GM12878 (cell line): Measurements from ENCODE around the gene OR7A5. TPM values are rescaled to one million over a fixed set of nuclear protein-coding genes. Genes with fewer than 3 reads are reported as not detected.

ENCODE experiments used
- ATAC-seq: fragments of 200-7000 bp; cut with Tn5 transposase; 3 replicates; pipeline ENCODE4 v1.9.1; 2020; ENCODE audit warnings: mild to moderate bottlenecking, moderate library complexity
- BruUV-seq: library from RNA; stranded (reverse); fragments of 400-500 nt; replicated peaks from 2 replicates; lab custom pipeline; 2021; lab: Mats Ljungman, UMichigan
- CTCF ChIA-PET: fragments of 300-600 bp; sonication (Branson Sonifier 250); formaldehyde crosslinking; extraction: SDS; loops from one replicate; lab custom pipeline; 2021; ENCODE audit warnings: inconsistent platforms; lab: Yijun Ruan, JAX
- POLR2A ChIA-PET: fragments of 350-600 bp; formaldehyde crosslinking; extraction: SDS; loops from one replicate; lab custom pipeline; 2021; ENCODE audit warnings: inconsistent platforms; lab: Charles Lee
- RAD21 ChIA-PET: fragments of 300-600 bp; sonication (Branson Sonifier 250); formaldehyde crosslinking; loops from one replicate; lab custom pipeline; 2023; ENCODE audit warnings: antibody characterized with exemption; ENCODE audit not compliant: unreplicated experiment; lab: Charles Lee
- SMC1A ChIA-PET: fragments of 300-600 bp; sonication (Branson Sonifier 250); formaldehyde crosslinking; loops from one replicate; lab custom pipeline; 2023; ENCODE audit not compliant: unreplicated experiment, uncharacterized antibody; lab: Charles Lee
- DNase-seq: peaks from one replicate; pipeline ENCODE4 v3.0.0-alpha.2; 2011; ENCODE audit warnings: low read depth, low spot score
- FAIRE-seq: peaks from 3 replicates; lab custom pipeline; 2011; peaks lifted over from hg19 to GRCh38; lab: Jason Lieb, UNC
- H2AFZ ChIP-seq: 2 replicates; pipeline ENCODE4 v1.6.0; 2011; ENCODE audit warnings: low read depth, low read length, control low read depth; ENCODE audit not compliant: control insufficient read depth
- H3K27ac ChIP-seq: 2 replicates; pipeline ENCODE4 v1.5.1; 2011; ENCODE audit warnings: control low read depth; ENCODE audit not compliant: control insufficient read depth, insufficient read depth
- H3K27me3 ChIP-seq, 2 experiments: replicated peaks in 1 of 2; 2 replicates each; pipeline versions ENCODE4 v1.6.0 to v1.6.1; 2011; ENCODE audit warnings: low read length in 1 of 2; ENCODE audit not compliant: control insufficient read depth in 2 of 2, insufficient read depth in 2 of 2
- H3K36me3 ChIP-seq, 2 experiments: 2 replicates each; pipeline ENCODE4 v1.5.1; 2011; ENCODE audit warnings: low read length in 1 of 2; ENCODE audit not compliant: control insufficient read depth in 2 of 2, insufficient read depth in 2 of 2
- H3K4me1 ChIP-seq: 2 replicates; pipeline ENCODE4 v1.6.1; 2011; ENCODE audit warnings: mild to moderate bottlenecking, low read length, moderate library complexity, mixed read lengths; ENCODE audit not compliant: control insufficient read depth, insufficient read depth
- H3K4me2 ChIP-seq: 2 replicates; pipeline ENCODE4 v1.6.0; 2011; ENCODE audit warnings: control low read depth; ENCODE audit not compliant: control insufficient read depth, insufficient read depth
- H3K4me3 ChIP-seq: fragments of 200-600 bp; sonication (generic); 2 replicates; pipeline ENCODE4 v1.5.1; 2016
- H3K79me2 ChIP-seq: 2 replicates; pipeline ENCODE4 v1.6.0; 2011; ENCODE audit warnings: low read length; ENCODE audit not compliant: control insufficient read depth, insufficient read depth
- H3K9ac ChIP-seq: 2 replicates; pipeline ENCODE4 v1.8.0; 2011; ENCODE audit warnings: low read length, control low read depth, mixed read lengths; ENCODE audit not compliant: control insufficient read depth, insufficient read depth
- H3K9me3 ChIP-seq: replicated peaks from 3 replicates; pipeline ENCODE4 v1.5.1; 2011; ENCODE audit warnings: mild to moderate bottlenecking, low read length; ENCODE audit not compliant: control insufficient read depth, insufficient read depth
- H4K20me1 ChIP-seq: 2 replicates; pipeline ENCODE4 v1.6.0; 2011; ENCODE audit not compliant: control insufficient read depth, insufficient read depth
- IKZF2 ChIP-seq, 2 experiments: fragments of 450-650 bp; IDR thresholded peaks; 2 replicates each; pipeline ENCODE4 v1.6.1; 2017; ENCODE audit warnings: mild to moderate bottlenecking in 2 of 2, moderate library complexity in 2 of 2
- MEF2A ChIP-seq: IDR thresholded peaks from 2 replicates; pipeline ENCODE4 v1.6.1; 2011; ENCODE audit warnings: low read depth, mild to moderate bottlenecking, low read length, moderate library complexity; ENCODE audit not compliant: insufficient read depth
- SMAD1 ChIP-seq: fragments of 450-650 bp; IDR thresholded peaks from 2 replicates; pipeline ENCODE4 v1.6.1; 2018; ENCODE audit warnings: mild to moderate bottlenecking, low read depth; ENCODE audit not compliant: partially characterized antibody
- ZSCAN29 ChIP-seq: fragments of 450-650 bp; IDR thresholded peaks from 2 replicates; pipeline ENCODE4 v1.6.1; 2017; ENCODE audit warnings: mild to moderate bottlenecking, moderate library complexity
- WGBS: methylation state at CpG from one replicate; pipeline ENCODE4 v1.1.6; 2016; ENCODE audit warnings: low lambda C conversion rate; ENCODE audit not compliant: insufficient replicate concordance, insufficient coverage; ENCODE audit errors: missing lambda C conversion rate; 5-methylcytosine and 5-hydroxymethylcytosine counted together
- in situ Hi-C: fragments of 300-500 bp; cut with MboI; formaldehyde crosslinking; loops from 9 replicates; pipeline ENCODE4 v1.14.3; 2018; ENCODE audit warnings: mixed read lengths
- intact Hi-C: fragments of 100-400 bp; cut with micrococcal nuclease; formaldehyde crosslinking; loops from one replicate; pipeline ENCODE4 v1.14.2; 2022; ENCODE audit not compliant: unreplicated experiment
- polyA plus RNA-seq, 11 experiments: library from polyadenylated mRNA; depleted of rRNA in 4 of 11; unstranded in 6 of 11; stranded (reverse) in 5 of 11; fragments of >200 nt; fragmentation: Nextera tagmentation in 4 of 11; fragmentation: Illumina TruSeq in 1 of 11; extraction: Ambion mirVana in 4 of 11; extraction: Trizol in 1 of 11; gene quantifications; 1 replicate in 1 of 11; 2 replicates in 10 of 11; pipeline versions ENCODE4 v1.2.1 to v1.2.3, GENCODE V29; 2011 to 2016; ENCODE audit warnings: inconsistent platforms in 2 of 11, missing spikeins in 2 of 11, low read depth in 1 of 11
- total RNA-seq, 4 experiments: library from RNA; depleted of rRNA in 3 of 4; stranded (reverse); fragments of >200 nt in 3 of 4; fragmentation: Illumina TruSeq in 1 of 4; extraction: Trizol in 1 of 4; gene quantifications; 2 replicates each; pipeline versions ENCODE4 v1.2.1 to v1.2.3, GENCODE V29; 2013 to 2021
- TF ChIP-seq, protein P1 (sequence below): fragments of 450-650 bp; formaldehyde crosslinking; IDR thresholded peaks from 2 replicates; pipeline ENCODE4 v1.5.0; 2022; ENCODE audit warnings: mild to moderate bottlenecking, missing genetic modification characterization
- TF ChIP-seq, protein P2 (sequence below): fragments of 450-650 bp; IDR thresholded peaks from 2 replicates; pipeline ENCODE4 v1.6.1; 2017; ENCODE audit warnings: antibody characterized with exemption, mild to moderate bottlenecking, moderate library complexity
- TF ChIP-seq, protein P3 (sequence below): fragments of 450-650 bp; IDR thresholded peaks from 2 replicates; pipeline ENCODE4 v1.6.1; 2017; ENCODE audit warnings: mild to moderate bottlenecking
- TF ChIP-seq, protein P4 (sequence below): fragments of 450-650 bp; IDR thresholded peaks from 2 replicates; pipeline ENCODE4 v1.6.1; 2016; ENCODE audit warnings: mild to moderate bottlenecking

OR7A5 gene
- total and polyA plus RNA-seq, 10 of the 15 experiments (the other 5 are each of a cell fraction or from before 2014, with no cell fraction given), result not detected

DNA sequence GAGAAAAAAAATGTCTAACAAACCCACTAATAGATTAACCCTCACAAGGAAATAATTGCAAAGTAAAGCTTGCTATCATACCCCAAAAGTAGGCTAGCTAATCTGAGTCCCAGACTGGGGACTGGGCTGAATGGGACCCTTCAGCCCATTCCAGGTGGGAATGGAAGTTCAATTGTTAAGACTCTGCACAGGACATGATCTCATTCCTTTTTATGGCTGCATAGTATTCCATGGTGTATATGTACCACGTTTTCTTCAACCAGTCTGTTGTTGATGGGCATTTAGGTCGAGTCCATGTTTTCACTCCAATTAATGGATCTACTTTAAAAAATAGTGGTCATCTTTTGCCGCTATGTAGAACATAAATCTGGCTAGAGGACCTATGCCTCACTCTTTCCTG lies 17.9 kb downstream of the OR7A5 start:
- POLR2A ChIA-PET, result no interaction called here
- CTCF ChIA-PET, result no interaction called here
- no peaks in the 10 kb centered on the region for H4K20me1 ChIP-seq
- no peak overlapping the region for H3K9ac ChIP-seq
- H3K4me1 ChIP-seq, result no peaks in the 10 kb centered on the region
- RAD21 ChIA-PET, result no interaction called here
- H3K79me2 ChIP-seq, result no peaks in the 10 kb centered on the region
- intact Hi-C loops (no loop called here), in situ Hi-C loops (no loop called here)
- no peak overlapping the region for H3K27ac ChIP-seq
- TF ChIP-seq, protein P1, sequence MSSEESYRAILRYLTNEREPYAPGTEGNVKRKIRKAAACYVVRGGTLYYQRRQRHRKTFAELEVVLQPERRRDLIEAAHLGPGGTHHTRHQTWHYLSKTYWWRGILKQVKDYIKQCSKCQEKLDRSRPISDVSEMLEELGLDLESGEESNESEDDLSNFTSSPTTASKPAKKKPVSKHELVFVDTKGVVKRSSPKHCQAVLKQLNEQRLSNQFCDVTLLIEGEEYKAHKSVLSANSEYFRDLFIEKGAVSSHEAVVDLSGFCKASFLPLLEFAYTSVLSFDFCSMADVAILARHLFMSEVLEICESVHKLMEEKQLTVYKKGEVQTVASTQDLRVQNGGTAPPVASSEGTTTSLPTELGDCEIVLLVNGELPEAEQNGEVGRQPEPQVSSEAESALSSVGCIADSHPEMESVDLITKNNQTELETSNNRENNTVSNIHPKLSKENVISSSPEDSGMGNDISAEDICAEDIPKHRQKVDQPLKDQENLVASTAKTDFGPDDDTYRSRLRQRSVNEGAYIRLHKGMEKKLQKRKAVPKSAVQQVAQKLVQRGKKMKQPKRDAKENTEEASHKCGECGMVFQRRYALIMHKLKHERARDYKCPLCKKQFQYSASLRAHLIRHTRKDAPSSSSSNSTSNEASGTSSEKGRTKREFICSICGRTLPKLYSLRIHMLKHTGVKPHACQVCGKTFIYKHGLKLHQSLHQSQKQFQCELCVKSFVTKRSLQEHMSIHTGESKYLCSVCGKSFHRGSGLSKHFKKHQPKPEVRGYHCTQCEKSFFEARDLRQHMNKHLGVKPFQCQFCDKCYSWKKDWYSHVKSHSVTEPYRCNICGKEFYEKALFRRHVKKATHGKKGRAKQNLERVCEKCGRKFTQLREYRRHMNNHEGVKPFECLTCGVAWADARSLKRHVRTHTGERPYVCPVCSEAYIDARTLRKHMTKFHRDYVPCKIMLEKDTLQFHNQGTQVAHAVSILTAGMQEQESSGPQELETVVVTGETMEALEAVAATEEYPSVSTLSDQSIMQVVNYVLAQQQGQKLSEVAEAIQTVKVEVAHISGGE (CRISPR knock-in tag), result no peak
- TF ChIP-seq, protein P2, sequence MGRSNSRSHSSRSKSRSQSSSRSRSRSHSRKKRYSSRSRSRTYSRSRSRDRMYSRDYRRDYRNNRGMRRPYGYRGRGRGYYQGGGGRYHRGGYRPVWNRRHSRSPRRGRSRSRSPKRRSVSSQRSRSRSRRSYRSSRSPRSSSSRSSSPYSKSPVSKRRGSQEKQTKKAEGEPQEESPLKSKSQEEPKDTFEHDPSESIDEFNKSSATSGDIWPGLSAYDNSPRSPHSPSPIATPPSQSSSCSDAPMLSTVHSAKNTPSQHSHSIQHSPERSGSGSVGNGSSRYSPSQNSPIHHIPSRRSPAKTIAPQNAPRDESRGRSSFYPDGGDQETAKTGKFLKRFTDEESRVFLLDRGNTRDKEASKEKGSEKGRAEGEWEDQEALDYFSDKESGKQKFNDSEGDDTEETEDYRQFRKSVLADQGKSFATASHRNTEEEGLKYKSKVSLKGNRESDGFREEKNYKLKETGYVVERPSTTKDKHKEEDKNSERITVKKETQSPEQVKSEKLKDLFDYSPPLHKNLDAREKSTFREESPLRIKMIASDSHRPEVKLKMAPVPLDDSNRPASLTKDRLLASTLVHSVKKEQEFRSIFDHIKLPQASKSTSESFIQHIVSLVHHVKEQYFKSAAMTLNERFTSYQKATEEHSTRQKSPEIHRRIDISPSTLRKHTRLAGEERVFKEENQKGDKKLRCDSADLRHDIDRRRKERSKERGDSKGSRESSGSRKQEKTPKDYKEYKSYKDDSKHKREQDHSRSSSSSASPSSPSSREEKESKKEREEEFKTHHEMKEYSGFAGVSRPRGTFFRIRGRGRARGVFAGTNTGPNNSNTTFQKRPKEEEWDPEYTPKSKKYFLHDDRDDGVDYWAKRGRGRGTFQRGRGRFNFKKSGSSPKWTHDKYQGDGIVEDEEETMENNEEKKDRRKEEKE, result no peak
- TF ChIP-seq, protein P3, sequence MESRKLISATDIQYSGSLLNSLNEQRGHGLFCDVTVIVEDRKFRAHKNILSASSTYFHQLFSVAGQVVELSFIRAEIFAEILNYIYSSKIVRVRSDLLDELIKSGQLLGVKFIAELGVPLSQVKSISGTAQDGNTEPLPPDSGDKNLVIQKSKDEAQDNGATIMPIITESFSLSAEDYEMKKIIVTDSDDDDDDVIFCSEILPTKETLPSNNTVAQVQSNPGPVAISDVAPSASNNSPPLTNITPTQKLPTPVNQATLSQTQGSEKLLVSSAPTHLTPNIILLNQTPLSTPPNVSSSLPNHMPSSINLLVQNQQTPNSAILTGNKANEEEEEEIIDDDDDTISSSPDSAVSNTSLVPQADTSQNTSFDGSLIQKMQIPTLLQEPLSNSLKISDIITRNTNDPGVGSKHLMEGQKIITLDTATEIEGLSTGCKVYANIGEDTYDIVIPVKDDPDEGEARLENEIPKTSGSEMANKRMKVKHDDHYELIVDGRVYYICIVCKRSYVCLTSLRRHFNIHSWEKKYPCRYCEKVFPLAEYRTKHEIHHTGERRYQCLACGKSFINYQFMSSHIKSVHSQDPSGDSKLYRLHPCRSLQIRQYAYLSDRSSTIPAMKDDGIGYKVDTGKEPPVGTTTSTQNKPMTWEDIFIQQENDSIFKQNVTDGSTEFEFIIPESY, result no peak
- TF ChIP-seq, protein P4, sequence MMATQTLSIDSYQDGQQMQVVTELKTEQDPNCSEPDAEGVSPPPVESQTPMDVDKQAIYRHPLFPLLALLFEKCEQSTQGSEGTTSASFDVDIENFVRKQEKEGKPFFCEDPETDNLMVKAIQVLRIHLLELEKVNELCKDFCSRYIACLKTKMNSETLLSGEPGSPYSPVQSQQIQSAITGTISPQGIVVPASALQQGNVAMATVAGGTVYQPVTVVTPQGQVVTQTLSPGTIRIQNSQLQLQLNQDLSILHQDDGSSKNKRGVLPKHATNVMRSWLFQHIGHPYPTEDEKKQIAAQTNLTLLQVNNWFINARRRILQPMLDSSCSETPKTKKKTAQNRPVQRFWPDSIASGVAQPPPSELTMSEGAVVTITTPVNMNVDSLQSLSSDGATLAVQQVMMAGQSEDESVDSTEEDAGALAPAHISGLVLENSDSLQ, result no peak
- TF ChIP-seq IKZF2 (IDR thresholded peaks at IDR 0.05), result no peak
- no peak for TF ChIP-seq SMAD1
- no peak for TF ChIP-seq MEF2A
- no peak for TF ChIP-seq ZSCAN29
- H3K4me2 ChIP-seq, result no peak overlapping the region
- no peaks in the 10 kb centered on the region for H3K9me3 ChIP-seq
- FAIRE-seq (no peak), ATAC-seq (no peak), DNase-seq (no peak)
- BruUV-seq, result no TSS peak
- no peak overlapping the region for H3K4me3 ChIP-seq
- no peak overlapping the region for H2AFZ ChIP-seq
- WGBS, result 3% methylated on average over 3 of the region's 3 CpGs
- H3K36me3 ChIP-seq, result no peaks in the 10 kb centered on the region
- no peaks in the 10 kb centered on the region for H3K27me3 ChIP-seq
- SMC1A ChIA-PET, result no interaction called here
